GM23338 (cell line): ENCODE measurements around the gene PRDX6. TPM values are rescaled to one million over a fixed set of nuclear protein-coding genes. Genes with fewer than 3 reads are reported as not detected.

ENCODE experiments used
- ATAC-seq: fragments of 200-7000 bp; cut with Tn5 transposase; 3 replicates; pipeline ENCODE4 v1.9.1; 2020
- DNase-seq: peaks from one replicate; pipeline ENCODE4 v3.0.0-alpha.2; 2015; ENCODE audit warnings: low spot score
- H2AFZ ChIP-seq: fragments of 200-600 bp; sonication (generic); 2 replicates; pipeline ENCODE4 v1.8.0; 2016; ENCODE audit warnings: antibody characterized with exemption, mild to moderate bottlenecking, moderate library complexity
- H3F3A ChIP-seq: fragments of 200-600 bp; sonication (generic); replicated peaks from 2 replicates; pipeline ENCODE4 v1.8.0; 2017; ENCODE audit warnings: antibody characterized with exemption, mixed run types, low read depth
- H3K27ac ChIP-seq: fragments of 200-600 bp; sonication (generic); 2 replicates; pipeline ENCODE4 v1.6.1; 2016; ENCODE audit warnings: low read depth
- H3K27me3 ChIP-seq: fragments of 200-600 bp; sonication (generic); 2 replicates; pipeline ENCODE4 v1.8.0; 2016; ENCODE audit warnings: mild to moderate bottlenecking, mixed run types, moderate library complexity; ENCODE audit not compliant: insufficient read depth
- H3K36me3 ChIP-seq: fragments of 200-600 bp; sonication (generic); 2 replicates; pipeline ENCODE4 v1.8.0; 2016; ENCODE audit warnings: mild to moderate bottlenecking; ENCODE audit not compliant: insufficient read depth
- H3K4me1 ChIP-seq: fragments of 200-600 bp; sonication (generic); 2 replicates; pipeline ENCODE4 v1.8.0; 2016; ENCODE audit warnings: mild to moderate bottlenecking, moderate library complexity; ENCODE audit not compliant: insufficient read depth
- H3K4me2 ChIP-seq: fragments of 200-600 bp; sonication (generic); 2 replicates; pipeline ENCODE4 v1.7.1; 2017; ENCODE audit warnings: mixed run types
- H3K4me3 ChIP-seq: fragments of 200-600 bp; sonication (generic); 2 replicates; pipeline ENCODE4 v1.6.1; 2016; ENCODE audit warnings: mixed run types
- H3K79me2 ChIP-seq: fragments of 200-600 bp; sonication (generic); replicated peaks from 2 replicates; pipeline ENCODE4 v1.8.0; 2017; ENCODE audit warnings: mild to moderate bottlenecking; ENCODE audit not compliant: insufficient read depth
- H3K9me2 ChIP-seq: fragments of 200-600 bp; sonication (generic); 2 replicates; pipeline ENCODE4 v1.8.0; 2017; ENCODE audit not compliant: insufficient read depth
- H4K20me1 ChIP-seq: fragments of 200-600 bp; sonication (generic); replicated peaks from 2 replicates; pipeline ENCODE4 v1.8.0; 2017; ENCODE audit warnings: mild to moderate bottlenecking; ENCODE audit not compliant: insufficient read depth
- H3K27ac Mint-ChIP-seq: 2 replicates; pipeline ENCODE4 v1.8.0; 2020; ENCODE audit warnings: inconsistent platforms, mild to moderate bottlenecking, moderate library complexity, mixed read lengths
- H3K27me3 Mint-ChIP-seq: 3 replicates; pipeline ENCODE4 v1.8.0; 2022; ENCODE audit warnings: low read depth, mild to moderate bottlenecking, moderate library complexity, mixed read lengths, inconsistent platforms; ENCODE audit not compliant: insufficient read depth, poor library complexity
- H3K36me3 Mint-ChIP-seq: 3 replicates; pipeline ENCODE4 v1.8.0; 2021; ENCODE audit warnings: low read depth, mild to moderate bottlenecking, inconsistent platforms, moderate library complexity, mixed read lengths
- H3K4me1 Mint-ChIP-seq: 3 replicates; pipeline ENCODE4 v1.8.0; 2020; ENCODE audit warnings: mild to moderate bottlenecking, inconsistent platforms, mixed read lengths
- H3K4me3 Mint-ChIP-seq: 3 replicates; pipeline ENCODE4 v1.8.0; 2021; ENCODE audit warnings: moderate library complexity, mild to moderate bottlenecking, inconsistent platforms, mixed read lengths
- H3K9me3 Mint-ChIP-seq: 3 replicates; pipeline ENCODE4 v1.8.0; 2020; ENCODE audit warnings: moderate library complexity, mild to moderate bottlenecking, inconsistent platforms, mixed read lengths
- CREB1 ChIP-seq: fragments of 250-450 bp; sonication (Bioruptor Pico); IDR thresholded peaks from 2 replicates; pipeline ENCODE4 v1.5.0; 2020; ENCODE audit warnings: low read depth, mild to moderate bottlenecking, moderate library complexity
- EZH2 ChIP-seq: fragments of 200-600 bp; sonication (generic); IDR thresholded peaks from one replicate; pipeline ENCODE4 v1.8.0; 2017; ENCODE audit warnings: antibody characterized with exemption, mild to moderate bottlenecking, low read depth; ENCODE audit not compliant: unreplicated experiment
- EZH2phosphoT487 ChIP-seq: fragments of 200-600 bp; sonication (generic); IDR thresholded peaks from one replicate; pipeline ENCODE4 v1.8.1; 2018; ENCODE audit warnings: antibody characterized with exemption; ENCODE audit not compliant: unreplicated experiment
- NANOG ChIP-seq: IDR thresholded peaks from 2 replicates; pipeline ENCODE4 v1.6.1; 2016; ENCODE audit warnings: antibody characterized with exemption, borderline replicate concordance
- POLR2AphosphoS5 ChIP-seq: IDR thresholded peaks from 2 replicates; pipeline ENCODE4 v1.6.1; 2016; ENCODE audit warnings: antibody characterized with exemption, low read depth
- ZNF114 ChIP-seq: fragments of 250-450 bp; sonication (Bioruptor Pico); IDR thresholded peaks from 2 replicates; pipeline ENCODE4 v1.5.0; 2020; ENCODE audit warnings: mild to moderate bottlenecking, moderate library complexity
- polyA plus RNA-seq: library from polyadenylated mRNA; unstranded; fragments of >200 nt; fragmentation: Nextera tagmentation; extraction: Ambion mirVana; gene quantifications from 2 replicates; pipeline ENCODE4 v1.2.1, GENCODE V29; 2016
- total RNA-seq: library from RNA; depleted of rRNA; stranded (reverse); fragments of >200 nt; shearing (Covaris generic); gene quantifications from 2 replicates; pipeline ENCODE4 v1.2.3, GENCODE V29; 2014
- TF ChIP-seq, protein P1 (sequence below): IDR thresholded peaks from 2 replicates; pipeline ENCODE4 v1.6.1; 2016; ENCODE audit warnings: antibody characterized with exemption
- TF ChIP-seq, protein P2 (sequence below), 2 experiments: fragments of 200-600 bp in 1 of 2; sonication (generic) in 1 of 2; conservative IDR thresholded peaks; 2 replicates each; pipeline versions ENCODE4 v1.5.1 to v1.6.1; 2016 to 2017; ENCODE audit warnings: antibody characterized with exemption in 2 of 2, low read depth in 2 of 2, mild to moderate bottlenecking in 2 of 2, moderate library complexity in 1 of 2
- TF ChIP-seq, protein P3 (sequence below): IDR thresholded peaks from one replicate; pipeline ENCODE4 v1.6.1; 2018; ENCODE audit warnings: antibody characterized with exemption; ENCODE audit not compliant: unreplicated experiment

The PRDX6 gene
- total and polyA plus RNA-seq, 2 experiments from 2014 or later = 516 to 746 TPM

DNA sequence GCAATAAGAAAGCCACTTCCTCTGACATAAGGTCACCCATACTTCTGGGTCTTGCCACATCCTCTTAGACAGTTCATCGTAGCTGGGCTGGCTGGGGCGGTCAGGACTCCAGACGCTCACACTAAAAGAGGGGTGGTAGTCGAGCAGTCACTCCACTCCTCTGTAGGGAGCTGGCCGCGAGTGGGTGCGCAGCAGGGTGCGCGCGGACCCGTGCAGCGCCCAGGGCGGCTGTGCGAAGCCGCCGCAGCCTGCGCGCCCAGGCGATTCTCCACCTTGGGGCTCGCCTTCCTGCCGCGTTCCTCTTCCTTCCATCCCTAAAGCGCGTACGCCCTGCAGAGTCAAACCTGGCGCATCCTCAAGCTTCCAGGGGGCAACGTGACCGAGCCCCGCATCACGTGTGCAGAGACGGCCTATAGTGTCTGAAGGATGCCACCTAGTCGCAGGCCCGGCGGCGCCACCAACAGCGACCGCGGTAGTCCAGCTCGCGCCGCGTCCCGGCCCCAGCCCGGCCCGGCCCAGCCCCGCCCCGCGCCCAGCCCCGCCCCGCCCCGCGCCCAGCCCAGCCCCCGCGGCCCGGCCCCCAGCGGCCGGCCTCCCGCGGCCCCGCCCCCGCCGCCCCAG, 360 bp upstream of the PRDX6 start:
- H2AFZ ChIP-seq = peak overlapping the region; percentile 87
- H3K27ac ChIP-seq = peak overlapping the region; percentile 93
- peaks cover 24% of the 10 kb centered on the region for H3K4me1 Mint-ChIP-seq
- DNase-seq = peak; percentile 97
- H3K36me3 ChIP-seq = peaks cover 34% of the 10 kb centered on the region
- peaks cover 83% of the 10 kb centered on the region for H3K79me2 ChIP-seq
- peaks cover 30% of the 10 kb centered on the region for H4K20me1 ChIP-seq
- TF ChIP-seq EZH2phosphoT487 (no peak), EZH2 (no peak), CREB1 (CRISPR knock-in tag) (peak; percentile 60), POLR2AphosphoS5 (peak; percentile 69), NANOG (no peak)
- TF ChIP-seq, protein P1, sequence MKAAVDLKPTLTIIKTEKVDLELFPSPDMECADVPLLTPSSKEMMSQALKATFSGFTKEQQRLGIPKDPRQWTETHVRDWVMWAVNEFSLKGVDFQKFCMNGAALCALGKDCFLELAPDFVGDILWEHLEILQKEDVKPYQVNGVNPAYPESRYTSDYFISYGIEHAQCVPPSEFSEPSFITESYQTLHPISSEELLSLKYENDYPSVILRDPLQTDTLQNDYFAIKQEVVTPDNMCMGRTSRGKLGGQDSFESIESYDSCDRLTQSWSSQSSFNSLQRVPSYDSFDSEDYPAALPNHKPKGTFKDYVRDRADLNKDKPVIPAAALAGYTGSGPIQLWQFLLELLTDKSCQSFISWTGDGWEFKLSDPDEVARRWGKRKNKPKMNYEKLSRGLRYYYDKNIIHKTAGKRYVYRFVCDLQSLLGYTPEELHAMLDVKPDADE = no peak; the same call in 1 of the 2 replicates
- TF ChIP-seq, protein P2, sequence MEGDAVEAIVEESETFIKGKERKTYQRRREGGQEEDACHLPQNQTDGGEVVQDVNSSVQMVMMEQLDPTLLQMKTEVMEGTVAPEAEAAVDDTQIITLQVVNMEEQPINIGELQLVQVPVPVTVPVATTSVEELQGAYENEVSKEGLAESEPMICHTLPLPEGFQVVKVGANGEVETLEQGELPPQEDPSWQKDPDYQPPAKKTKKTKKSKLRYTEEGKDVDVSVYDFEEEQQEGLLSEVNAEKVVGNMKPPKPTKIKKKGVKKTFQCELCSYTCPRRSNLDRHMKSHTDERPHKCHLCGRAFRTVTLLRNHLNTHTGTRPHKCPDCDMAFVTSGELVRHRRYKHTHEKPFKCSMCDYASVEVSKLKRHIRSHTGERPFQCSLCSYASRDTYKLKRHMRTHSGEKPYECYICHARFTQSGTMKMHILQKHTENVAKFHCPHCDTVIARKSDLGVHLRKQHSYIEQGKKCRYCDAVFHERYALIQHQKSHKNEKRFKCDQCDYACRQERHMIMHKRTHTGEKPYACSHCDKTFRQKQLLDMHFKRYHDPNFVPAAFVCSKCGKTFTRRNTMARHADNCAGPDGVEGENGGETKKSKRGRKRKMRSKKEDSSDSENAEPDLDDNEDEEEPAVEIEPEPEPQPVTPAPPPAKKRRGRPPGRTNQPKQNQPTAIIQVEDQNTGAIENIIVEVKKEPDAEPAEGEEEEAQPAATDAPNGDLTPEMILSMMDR (conservative IDR thresholded peaks at IDR 0.05; ENCODE audit: low read depth in 2 of 2) = peak in 1 of 2 experiments; percentile 32; a peak in 1 of 4 replicates
- no peaks in the 10 kb centered on the region for H3K27me3 ChIP-seq
- 0 out of 2 replicates have a peak, but pooled peaks cover 4% of the 10 kb centered on the region for H3K9me2 ChIP-seq
- peaks cover 6% of the 10 kb centered on the region for H3K9me3 Mint-ChIP-seq
- H3K4me2 ChIP-seq = peak overlapping the region; percentile 94
- peaks cover 5% of the 10 kb centered on the region for H3K27me3 Mint-ChIP-seq
- no peaks in the 10 kb centered on the region for H3F3A ChIP-seq
- H3K4me3 ChIP-seq = peak overlapping the region; percentile 96
- no peak overlapping the region; the same call in 1 of the 2 replicates for H3K27ac Mint-ChIP-seq
- H3K4me3 Mint-ChIP-seq = peak overlapping the region; percentile 90
- peaks cover 31% of the 10 kb centered on the region for H3K4me1 ChIP-seq
- peak; percentile 88 for ATAC-seq
- peaks cover 60% of the 10 kb centered on the region for H3K36me3 Mint-ChIP-seq

DNA sequence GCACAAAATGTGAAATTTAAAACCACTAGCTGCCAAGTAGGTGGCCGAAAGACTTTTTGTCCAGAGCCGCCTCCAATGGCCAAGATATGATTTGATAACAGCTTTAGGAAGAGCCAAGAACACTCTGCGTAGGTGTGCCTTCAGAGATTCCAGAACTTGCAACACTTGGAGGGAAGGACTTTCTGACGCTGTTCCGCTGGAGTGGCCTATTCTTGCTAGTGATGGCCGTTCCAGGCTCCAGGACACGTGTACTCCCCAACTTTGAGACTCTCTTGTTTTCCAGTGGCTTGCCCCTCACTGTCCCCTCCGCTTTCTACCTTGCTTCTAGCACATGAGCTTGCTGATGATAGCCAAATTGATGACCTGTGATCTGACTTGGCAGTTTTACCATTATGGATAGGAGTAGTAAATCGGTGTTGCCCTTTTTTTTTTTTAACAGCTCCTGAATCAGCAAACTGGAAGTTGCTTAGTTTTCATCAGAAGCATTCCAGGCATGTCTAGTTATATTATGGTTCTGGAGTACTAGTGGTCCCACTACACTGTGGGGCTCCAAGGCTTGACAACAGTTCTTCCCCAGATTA, 1.0 kb downstream of the PRDX6 start:
- Mint-ChIP-seq H3K9me3 (no peaks in the 10 kb centered on the region; the same call in 2 of the 3 replicates), H3K27ac (peak overlapping the region; percentile 89), H3K4me1 (peaks cover 24% of the 10 kb centered on the region), H3K36me3 (peaks cover 64% of the 10 kb centered on the region), H3K27me3 (peaks cover 7% of the 10 kb centered on the region), H3K4me3 (peak overlapping the region; percentile 90)
- no peaks in the 10 kb centered on the region for H3K27me3 ChIP-seq
- H4K20me1 ChIP-seq = peaks cover 35% of the 10 kb centered on the region
- H3K4me3 ChIP-seq = peak overlapping the region; percentile 96
- no peak overlapping the region for H2AFZ ChIP-seq
- 0 out of 2 replicates have a peak, but pooled peaks cover 3% of the 10 kb centered on the region for H3K9me2 ChIP-seq
- H3K27ac ChIP-seq = no peak overlapping the region
- peaks cover 86% of the 10 kb centered on the region for H3K79me2 ChIP-seq
- peaks cover 39% of the 10 kb centered on the region for H3K36me3 ChIP-seq
- DNase-seq (peak; percentile 20), ATAC-seq (peak; percentile 3; the same call in 1 of the 3 replicates)
- peaks cover 31% of the 10 kb centered on the region for H3K4me1 ChIP-seq
- H3K4me2 ChIP-seq = peak overlapping the region; percentile 99
- H3F3A ChIP-seq = no peaks in the 10 kb centered on the region
- no peak for TF ChIP-seq EZH2phosphoT487
- TF ChIP-seq, protein P1 = no peak
- TF ChIP-seq, protein P3, sequence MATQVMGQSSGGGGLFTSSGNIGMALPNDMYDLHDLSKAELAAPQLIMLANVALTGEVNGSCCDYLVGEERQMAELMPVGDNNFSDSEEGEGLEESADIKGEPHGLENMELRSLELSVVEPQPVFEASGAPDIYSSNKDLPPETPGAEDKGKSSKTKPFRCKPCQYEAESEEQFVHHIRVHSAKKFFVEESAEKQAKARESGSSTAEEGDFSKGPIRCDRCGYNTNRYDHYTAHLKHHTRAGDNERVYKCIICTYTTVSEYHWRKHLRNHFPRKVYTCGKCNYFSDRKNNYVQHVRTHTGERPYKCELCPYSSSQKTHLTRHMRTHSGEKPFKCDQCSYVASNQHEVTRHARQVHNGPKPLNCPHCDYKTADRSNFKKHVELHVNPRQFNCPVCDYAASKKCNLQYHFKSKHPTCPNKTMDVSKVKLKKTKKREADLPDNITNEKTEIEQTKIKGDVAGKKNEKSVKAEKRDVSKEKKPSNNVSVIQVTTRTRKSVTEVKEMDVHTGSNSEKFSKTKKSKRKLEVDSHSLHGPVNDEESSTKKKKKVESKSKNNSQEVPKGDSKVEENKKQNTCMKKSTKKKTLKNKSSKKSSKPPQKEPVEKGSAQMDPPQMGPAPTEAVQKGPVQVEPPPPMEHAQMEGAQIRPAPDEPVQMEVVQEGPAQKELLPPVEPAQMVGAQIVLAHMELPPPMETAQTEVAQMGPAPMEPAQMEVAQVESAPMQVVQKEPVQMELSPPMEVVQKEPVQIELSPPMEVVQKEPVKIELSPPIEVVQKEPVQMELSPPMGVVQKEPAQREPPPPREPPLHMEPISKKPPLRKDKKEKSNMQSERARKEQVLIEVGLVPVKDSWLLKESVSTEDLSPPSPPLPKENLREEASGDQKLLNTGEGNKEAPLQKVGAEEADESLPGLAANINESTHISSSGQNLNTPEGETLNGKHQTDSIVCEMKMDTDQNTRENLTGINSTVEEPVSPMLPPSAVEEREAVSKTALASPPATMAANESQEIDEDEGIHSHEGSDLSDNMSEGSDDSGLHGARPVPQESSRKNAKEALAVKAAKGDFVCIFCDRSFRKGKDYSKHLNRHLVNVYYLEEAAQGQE = no peak
- TF ChIP-seq POLR2AphosphoS5 = no peak
- TF ChIP-seq ZNF114 = no peak
